HCT116 (cell line): ENCODE measurements around the gene KPNA1. TPM values are rescaled to one million over a fixed set of nuclear protein-coding genes. Genes with fewer than 3 reads are reported as not detected.

Source experiments
- ATAC-seq: fragments of 200-7000 bp; cut with Tn5 transposase; 2 replicates; pipeline ENCODE4 v1.9.1; 2020; ENCODE audit warnings: mild to moderate bottlenecking, moderate library complexity
- BruUV-seq: library from RNA; stranded (reverse); fragments of 400-500 nt; replicated peaks from 2 replicates; lab custom pipeline; 2021; lab: Mats Ljungman, UMichigan
- CTCF ChIA-PET: fragments of 300-600 bp; sonication (Branson Sonifier 250); formaldehyde crosslinking; loops from one replicate; lab custom pipeline; 2021; ENCODE audit warnings: antibody characterized with exemption; lab: Charles Lee
- POLR2A ChIA-PET: fragments of 300-600, 350-600 bp; sonication (Branson Sonifier 250); formaldehyde crosslinking; loops from one replicate; lab custom pipeline; 2021; ENCODE audit warnings: antibody characterized with exemption; lab: Charles Lee
- RAD21 ChIA-PET, 2 experiments: fragments of 300-600 bp; sonication (Branson Sonifier 250); formaldehyde crosslinking; loops; one replicate each; lab custom pipeline; 2023; ENCODE audit warnings: low total read pairs in 2 of 2; ENCODE audit not compliant: uncharacterized antibody in 2 of 2, unreplicated experiment in 2 of 2, low non-redundant PET in 1 of 2; lab: Charles Lee
- DNase-seq: peaks from one replicate; pipeline ENCODE4 v3.0.0-alpha.2; 2010; ENCODE audit warnings: low read depth, low spot score
- H2AFZ ChIP-seq: fragments of 200-600 bp; shearing (Covaris generic), sonication (generic); 2 replicates; pipeline ENCODE4 v1.6.1; 2017; ENCODE audit warnings: low read depth, mixed run types, mixed read lengths, antibody characterized with exemption, low read length; ENCODE audit not compliant: poor library complexity, severe bottlenecking
- H3K27ac ChIP-seq: 2 replicates; pipeline ENCODE4 v1.5.1; 2012; ENCODE audit warnings: low read depth, low read length
- H3K27me3 ChIP-seq: fragments of 200-600 bp; sonication (generic); 2 replicates; pipeline ENCODE4 v1.6.1; 2016; ENCODE audit warnings: mixed run types, low read length, mixed read lengths; ENCODE audit not compliant: insufficient read depth
- H3K36me3 ChIP-seq, 2 experiments: fragments of 200-500 bp in 1 of 2; fragments of 200-600 bp in 1 of 2; sonication (Bioruptor generic) in 1 of 2; sonication (generic) in 1 of 2; 2 replicates each; pipeline versions ENCODE4 v1.5.1 to v1.6.1; 2014 to 2016; ENCODE audit warnings: low read length in 2 of 2, inconsistent platforms in 1 of 2, mixed read lengths in 1 of 2, mixed run types in 1 of 2; ENCODE audit not compliant: insufficient read depth in 2 of 2, control insufficient read depth in 1 of 2
- H3K4me1 ChIP-seq, 2 experiments: fragments of 200-600 bp in 1 of 2; sonication (generic) in 1 of 2; 2 replicates each; pipeline versions ENCODE4 v1.5.1 to v1.6.1; 2012 to 2017; ENCODE audit warnings: low read length in 2 of 2, inconsistent platforms in 1 of 2, mild to moderate bottlenecking in 1 of 2, mixed read lengths in 1 of 2, mixed run types in 1 of 2, moderate library complexity in 1 of 2; ENCODE audit not compliant: insufficient read depth in 2 of 2, control insufficient read depth in 1 of 2
- H3K4me2 ChIP-seq: fragments of 200-600 bp; sonication (generic); 2 replicates; pipeline ENCODE4 v1.6.1; 2017; ENCODE audit warnings: mixed run types, low read length, mixed read lengths
- H3K4me3 ChIP-seq, 2 experiments: fragments of 200-600 bp in 1 of 2; sonication (generic) in 1 of 2; replicated peaks in 1 of 2; 2 replicates each; pipeline ENCODE4 v1.5.1; 2011 to 2016; ENCODE audit warnings: low read length in 2 of 2, control low read depth in 1 of 2, low read depth in 1 of 2, mild to moderate bottlenecking in 1 of 2, mixed read lengths in 1 of 2, mixed run types in 1 of 2
- H3K79me2 ChIP-seq: fragments of 200-600 bp; sonication (generic); 2 replicates; pipeline ENCODE4 v1.6.1; 2017; ENCODE audit warnings: mild to moderate bottlenecking, mixed run types, low read length, moderate library complexity, mixed read lengths; ENCODE audit not compliant: insufficient read depth
- H3K9ac ChIP-seq: fragments of 200-600 bp; sonication (generic); 2 replicates; pipeline ENCODE4 v1.6.1; 2016; ENCODE audit warnings: low read length, mixed read lengths
- H3K9me2 ChIP-seq: fragments of 200-600 bp; sonication (generic), shearing (Covaris generic); 2 replicates; pipeline ENCODE4 v1.6.1; 2017; ENCODE audit warnings: mixed run types, mild to moderate bottlenecking, moderate library complexity; ENCODE audit not compliant: insufficient read depth
- H3K9me3 ChIP-seq, 2 experiments: fragments of 200-500 bp in 1 of 2; fragments of 200-600 bp in 1 of 2; sonication (Bioruptor generic) in 1 of 2; sonication (generic) in 1 of 2; 2 replicates each; pipeline ENCODE4 v1.6.1; 2014 to 2017; ENCODE audit warnings: low read length in 2 of 2, mixed read lengths in 2 of 2, inconsistent platforms in 1 of 2, low read depth in 1 of 2, mild to moderate bottlenecking in 1 of 2, mixed run types in 1 of 2, moderate library complexity in 1 of 2; ENCODE audit not compliant: control insufficient read depth in 1 of 2, insufficient read depth in 1 of 2
- H4K20me1 ChIP-seq: fragments of 200-600 bp; sonication (generic), shearing (Covaris generic); 2 replicates; pipeline ENCODE4 v1.6.1; 2017; ENCODE audit warnings: mixed run types, mild to moderate bottlenecking, moderate library complexity; ENCODE audit not compliant: insufficient read depth
- CBX3 ChIP-seq: IDR thresholded peaks from 2 replicates; pipeline ENCODE4 v1.6.1; 2012; ENCODE audit warnings: low read depth
- CEBPB ChIP-seq: IDR thresholded peaks from 2 replicates; pipeline ENCODE4 v1.6.1; 2012; ENCODE audit warnings: low read depth
- ELF1 ChIP-seq: IDR thresholded peaks from 2 replicates; pipeline ENCODE4 v1.6.1; 2012; ENCODE audit warnings: low read depth, borderline replicate concordance
- FOSL1 ChIP-seq: IDR thresholded peaks from 2 replicates; pipeline ENCODE4 v1.6.1; 2012; ENCODE audit warnings: low read depth
- JUND ChIP-seq: IDR thresholded peaks from 2 replicates; pipeline ENCODE4 v1.6.1; 2012
- POLR2A ChIP-seq: IDR thresholded peaks from 2 replicates; pipeline ENCODE4 v1.7.0; 2011; ENCODE audit warnings: borderline replicate concordance; ENCODE audit not compliant: insufficient read depth, insufficient read length; ENCODE audit errors: extremely low read depth
- RAD21 ChIP-seq: IDR thresholded peaks from 2 replicates; pipeline ENCODE4 v1.6.1; 2012; ENCODE audit warnings: low read depth, mild to moderate bottlenecking
- SIN3A ChIP-seq: IDR thresholded peaks from 2 replicates; pipeline ENCODE4 v1.6.1; 2012; ENCODE audit warnings: low read depth
- SP1 ChIP-seq: IDR thresholded peaks from 2 replicates; pipeline ENCODE4 v1.6.1; 2012; ENCODE audit warnings: low read depth
- TCF7L2 ChIP-seq: IDR thresholded peaks from 2 replicates; pipeline ENCODE4 v1.7.0; 2011; ENCODE audit warnings: borderline replicate concordance, inconsistent platforms; ENCODE audit not compliant: insufficient read depth, insufficient read length; ENCODE audit errors: extremely low read depth
- ZFX ChIP-seq: fragments of 450-650 bp; IDR thresholded peaks from 2 replicates; pipeline ENCODE4 v1.6.1; 2017
- ZNF274 ChIP-seq: fragments of 200-500 bp; sonication (Bioruptor generic); IDR thresholded peaks from 2 replicates; pipeline ENCODE4 v1.6.1; 2014; ENCODE audit warnings: mild to moderate bottlenecking, low read depth, low read length, inconsistent platforms
- intact Hi-C: fragments of 100-400 bp; cut with micrococcal nuclease; formaldehyde crosslinking; loops from 2 replicates; pipeline ENCODE4 v1.10.0; 2022
- total RNA-seq: library from RNA; stranded (reverse); gene quantifications from one replicate; pipeline ENCODE4 v1.2.1, GENCODE V29; 2021; ENCODE audit not compliant: unreplicated experiment
- TF ChIP-seq, protein P1 (sequence below): IDR thresholded peaks from 2 replicates; pipeline ENCODE4 v1.6.1; 2012
- TF ChIP-seq, protein P2 (sequence below), 3 experiments: fragments of 200-600 bp in 1 of 3; sonication (generic) in 1 of 3; IDR thresholded peaks in 2 of 3; conservative IDR thresholded peaks in 1 of 3; 2 replicates each; pipeline ENCODE4 v1.5.1; 2012 to 2017; ENCODE audit warnings: low read depth in 2 of 3, low read length in 2 of 3, antibody characterized with exemption in 1 of 3, borderline replicate concordance in 1 of 3, control low read depth in 1 of 3, mild to moderate bottlenecking in 1 of 3, mixed read lengths in 1 of 3, mixed run types in 1 of 3, moderate library complexity in 1 of 3; ENCODE audit not compliant: insufficient read depth in 1 of 3
- TF ChIP-seq, protein P3 (sequence below): IDR thresholded peaks from 2 replicates; pipeline ENCODE4 v1.6.1; 2012; ENCODE audit warnings: low read depth
- TF ChIP-seq, protein P4 (sequence below): IDR thresholded peaks from 2 replicates; pipeline ENCODE4 v1.6.1; 2011; ENCODE audit warnings: mild to moderate bottlenecking, low read length, moderate library complexity; ENCODE audit not compliant: insufficient replicate concordance; ENCODE audit errors: extremely low read depth

The KPNA1 gene
- total RNA-seq, 1 experiment from 2014 or later = 73.4 TPM

GRCh38 chr3:122498152-122498551, 16.6 kb downstream of the KPNA1 start:
- Histone ChIP-seq H3K36me3 (peaks cover 3% of the 10 kb centered on the region in 2 experiments; a peak in 3 of 4 replicates), H3K4me3 (no peak overlapping the region), H3K9me3 (no peaks in the 10 kb centered on the region), H3K27ac (no peak overlapping the region), H4K20me1 (peaks cover 7% of the 10 kb centered on the region; the same call in 1 of the 2 replicates), H2AFZ (no peak overlapping the region), H3K4me2 (peak overlapping the region; percentile 43; the same call in 1 of the 2 replicates), H3K4me1 (peaks cover 2 to 26% of the 10 kb centered on the region in 2 experiments; a peak in 3 of 4 replicates), H3K9ac (0 out of 2 replicates have a peak overlapping the region, but pooled peaks have one; percentile 3), H3K79me2 (peaks cover 85% of the 10 kb centered on the region), H3K9me2 (no peaks in the 10 kb centered on the region), H3K27me3 (no peaks in the 10 kb centered on the region)
- DNase-seq = no peak
- RAD21 ChIA-PET = no interaction called here
- TF ChIP-seq JUND (no peak), ZFX (no peak), POLR2A (no peak), ZNF274 (no peak), CEBPB (no peak), FOSL1 (no peak), ELF1 (no peak), SP1 (no peak), CBX3 (no peak), RAD21 (no peak), SIN3A (no peak), TCF7L2 (no peak)
- TF ChIP-seq, protein P1, sequence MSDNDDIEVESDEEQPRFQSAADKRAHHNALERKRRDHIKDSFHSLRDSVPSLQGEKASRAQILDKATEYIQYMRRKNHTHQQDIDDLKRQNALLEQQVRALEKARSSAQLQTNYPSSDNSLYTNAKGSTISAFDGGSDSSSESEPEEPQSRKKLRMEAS = no peak
- TF ChIP-seq, protein P2, sequence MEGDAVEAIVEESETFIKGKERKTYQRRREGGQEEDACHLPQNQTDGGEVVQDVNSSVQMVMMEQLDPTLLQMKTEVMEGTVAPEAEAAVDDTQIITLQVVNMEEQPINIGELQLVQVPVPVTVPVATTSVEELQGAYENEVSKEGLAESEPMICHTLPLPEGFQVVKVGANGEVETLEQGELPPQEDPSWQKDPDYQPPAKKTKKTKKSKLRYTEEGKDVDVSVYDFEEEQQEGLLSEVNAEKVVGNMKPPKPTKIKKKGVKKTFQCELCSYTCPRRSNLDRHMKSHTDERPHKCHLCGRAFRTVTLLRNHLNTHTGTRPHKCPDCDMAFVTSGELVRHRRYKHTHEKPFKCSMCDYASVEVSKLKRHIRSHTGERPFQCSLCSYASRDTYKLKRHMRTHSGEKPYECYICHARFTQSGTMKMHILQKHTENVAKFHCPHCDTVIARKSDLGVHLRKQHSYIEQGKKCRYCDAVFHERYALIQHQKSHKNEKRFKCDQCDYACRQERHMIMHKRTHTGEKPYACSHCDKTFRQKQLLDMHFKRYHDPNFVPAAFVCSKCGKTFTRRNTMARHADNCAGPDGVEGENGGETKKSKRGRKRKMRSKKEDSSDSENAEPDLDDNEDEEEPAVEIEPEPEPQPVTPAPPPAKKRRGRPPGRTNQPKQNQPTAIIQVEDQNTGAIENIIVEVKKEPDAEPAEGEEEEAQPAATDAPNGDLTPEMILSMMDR (IDR thresholded peaks at IDR 0.05 in 2 of 3, conservative IDR thresholded peaks at IDR 0.05 in 1 of 3; ENCODE audit: borderline replicate concordance in 1 of 3, insufficient read depth in 1 of 3, low read depth in 2 of 3, low read length in 2 of 3) = no peak
- TF ChIP-seq, protein P3, sequence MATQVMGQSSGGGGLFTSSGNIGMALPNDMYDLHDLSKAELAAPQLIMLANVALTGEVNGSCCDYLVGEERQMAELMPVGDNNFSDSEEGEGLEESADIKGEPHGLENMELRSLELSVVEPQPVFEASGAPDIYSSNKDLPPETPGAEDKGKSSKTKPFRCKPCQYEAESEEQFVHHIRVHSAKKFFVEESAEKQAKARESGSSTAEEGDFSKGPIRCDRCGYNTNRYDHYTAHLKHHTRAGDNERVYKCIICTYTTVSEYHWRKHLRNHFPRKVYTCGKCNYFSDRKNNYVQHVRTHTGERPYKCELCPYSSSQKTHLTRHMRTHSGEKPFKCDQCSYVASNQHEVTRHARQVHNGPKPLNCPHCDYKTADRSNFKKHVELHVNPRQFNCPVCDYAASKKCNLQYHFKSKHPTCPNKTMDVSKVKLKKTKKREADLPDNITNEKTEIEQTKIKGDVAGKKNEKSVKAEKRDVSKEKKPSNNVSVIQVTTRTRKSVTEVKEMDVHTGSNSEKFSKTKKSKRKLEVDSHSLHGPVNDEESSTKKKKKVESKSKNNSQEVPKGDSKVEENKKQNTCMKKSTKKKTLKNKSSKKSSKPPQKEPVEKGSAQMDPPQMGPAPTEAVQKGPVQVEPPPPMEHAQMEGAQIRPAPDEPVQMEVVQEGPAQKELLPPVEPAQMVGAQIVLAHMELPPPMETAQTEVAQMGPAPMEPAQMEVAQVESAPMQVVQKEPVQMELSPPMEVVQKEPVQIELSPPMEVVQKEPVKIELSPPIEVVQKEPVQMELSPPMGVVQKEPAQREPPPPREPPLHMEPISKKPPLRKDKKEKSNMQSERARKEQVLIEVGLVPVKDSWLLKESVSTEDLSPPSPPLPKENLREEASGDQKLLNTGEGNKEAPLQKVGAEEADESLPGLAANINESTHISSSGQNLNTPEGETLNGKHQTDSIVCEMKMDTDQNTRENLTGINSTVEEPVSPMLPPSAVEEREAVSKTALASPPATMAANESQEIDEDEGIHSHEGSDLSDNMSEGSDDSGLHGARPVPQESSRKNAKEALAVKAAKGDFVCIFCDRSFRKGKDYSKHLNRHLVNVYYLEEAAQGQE = no peak
- TF ChIP-seq, protein P4, sequence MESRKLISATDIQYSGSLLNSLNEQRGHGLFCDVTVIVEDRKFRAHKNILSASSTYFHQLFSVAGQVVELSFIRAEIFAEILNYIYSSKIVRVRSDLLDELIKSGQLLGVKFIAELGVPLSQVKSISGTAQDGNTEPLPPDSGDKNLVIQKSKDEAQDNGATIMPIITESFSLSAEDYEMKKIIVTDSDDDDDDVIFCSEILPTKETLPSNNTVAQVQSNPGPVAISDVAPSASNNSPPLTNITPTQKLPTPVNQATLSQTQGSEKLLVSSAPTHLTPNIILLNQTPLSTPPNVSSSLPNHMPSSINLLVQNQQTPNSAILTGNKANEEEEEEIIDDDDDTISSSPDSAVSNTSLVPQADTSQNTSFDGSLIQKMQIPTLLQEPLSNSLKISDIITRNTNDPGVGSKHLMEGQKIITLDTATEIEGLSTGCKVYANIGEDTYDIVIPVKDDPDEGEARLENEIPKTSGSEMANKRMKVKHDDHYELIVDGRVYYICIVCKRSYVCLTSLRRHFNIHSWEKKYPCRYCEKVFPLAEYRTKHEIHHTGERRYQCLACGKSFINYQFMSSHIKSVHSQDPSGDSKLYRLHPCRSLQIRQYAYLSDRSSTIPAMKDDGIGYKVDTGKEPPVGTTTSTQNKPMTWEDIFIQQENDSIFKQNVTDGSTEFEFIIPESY = no peak
- POLR2A ChIA-PET = no interaction called here
- no peak for ATAC-seq
- CTCF ChIA-PET = no interaction called here
- no TSS peak for BruUV-seq
- intact Hi-C loops = no loop called here
